ENCODE data around the gene TAS2R20. TPM values are rescaled to one million over a fixed set of nuclear protein-coding genes. Genes with fewer than 3 reads are reported as not detected.
"Not testable (repeated sequence)": the region's sequence is repeated elsewhere in the genome, so short reads cannot be mapped to it uniquely, and the experiment has no call there.

Gene TAS2R20
- total RNA-seq (1 to 10 TPM; 1.1 to 5.0 (median 2.5) TPM), polyA plus RNA-seq (under 1 TPM; 0.39 to 0.70 TPM)
- long read RNA-seq, donor 1: 0 reads
- long read RNA-seq, donor 2: 0 reads
- long read RNA-seq, donor 3: 0 reads

- no peaks in the 10 kb centered on the region for H3K27me3 ChIP-seq
- H3K4me3 ChIP-seq: no peak within 1 kb of the TSS
- no peaks in the 10 kb centered on the region for H3K9me3 ChIP-seq
- no peak within 1 kb of the TSS for H3K27ac ChIP-seq
- no peaks in the 10 kb centered on the region for H3K4me1 ChIP-seq (ENCODE audit: insufficient read depth)
- intact Hi-C loops (cut with DNase I): no loop called here
- H3K36me3 ChIP-seq: no peaks in the 10 kb centered on the region
- no peak for DNase-seq
- no peak for TF ChIP-seq CTCF (IDR thresholded peaks at IDR 0.05)
- TF ChIP-seq POLR2A (IDR thresholded peaks at IDR 0.05): no peak
Measured at GRCh38 chr12:10998204-10998603, at the start of gene TAS2R20. TAS2R20 (minus strand) TSS chr12:10998304; CDS start chr12:10997875, 429 bp downstream.

- DNase-seq; H3K9me3 ChIP-seq; intact Hi-C loops (cut with DNase I); H3K4me3 ChIP-seq; H3K27ac ChIP-seq; H3K36me3 ChIP-seq; H3K4me1 ChIP-seq (ENCODE audit: insufficient read depth); H3K27me3 ChIP-seq: not testable (repeated sequence)
- 82 to 96% (median 95%) methylated on average over 2 of the region's 2 CpGs for WGBS, 3 donors
Measured at GRCh38 chr12:11041366-11041765, 43.3 kb upstream of the TAS2R20 start.

GRCh38 chr12:11040162-11040561, 42.1 kb upstream of the TAS2R20 start:
- TF ChIP-seq CTCF (IDR thresholded peaks at IDR 0.05): no peak
- TF ChIP-seq POLR2A (IDR thresholded peaks at IDR 0.05): no peak
- TF ChIP-seq EP300 (IDR thresholded peaks at IDR 0.05): no peak
- Histone ChIP-seq H3K27ac (no peak overlapping the region), H3K4me3 (no peak overlapping the region), H3K36me3 (no peaks in the 10 kb centered on the region), H3K27me3 (no peaks in the 10 kb centered on the region), H3K9me3 (no peaks in the 10 kb centered on the region), H3K4me1 (ENCODE audit: insufficient read depth) (no peaks in the 10 kb centered on the region)
- intact Hi-C loops (cut with DNase I): no loop called here
- no peak for DNase-seq
- WGBS, 3 donors: 84 to 98% (median 84%) methylated on average over 1 of the region's 1 CpG

GRCh38 chr12:11039171-11039570, 41.1 kb upstream of the TAS2R20 start:
- Histone ChIP-seq H3K36me3 (no peaks in the 10 kb centered on the region), H3K4me3 (no peak overlapping the region), H3K9me3 (no peaks in the 10 kb centered on the region), H3K4me1 (ENCODE audit: insufficient read depth) (no peaks in the 10 kb centered on the region), H3K27ac (no peak overlapping the region), H3K27me3 (no peaks in the 10 kb centered on the region)
- intact Hi-C loops (cut with DNase I): no loop called here
- TF ChIP-seq CTCF (IDR thresholded peaks at IDR 0.05): no peak
- no peak for TF ChIP-seq POLR2A (IDR thresholded peaks at IDR 0.05)
- no peak for TF ChIP-seq EP300 (IDR thresholded peaks at IDR 0.05)
- DNase-seq: no peak
- WGBS, 3 donors: 55 to 73% (median 59%) methylated on average over 3 of the region's 3 CpGs

- H3K36me3 ChIP-seq; H3K9me3 ChIP-seq; intact Hi-C loops (cut with DNase I); H3K27ac ChIP-seq; H3K4me3 ChIP-seq; H3K4me1 ChIP-seq (ENCODE audit: insufficient read depth); H3K27me3 ChIP-seq; DNase-seq: not testable (repeated sequence)
- 100% methylated on average over 1 of the region's 3 CpGs for WGBS, 3 donors
Measured at GRCh38 chr12:11033959-11034358, 35.9 kb upstream of the TAS2R20 start.

- H3K27me3 ChIP-seq: peaks cover 2% of the 10 kb centered on the region
- no peak for DNase-seq
- no peaks in the 10 kb centered on the region for H3K4me1 ChIP-seq (ENCODE audit: insufficient read depth)
- no peaks in the 10 kb centered on the region for H3K9me3 ChIP-seq
- no peak within 1 kb of the TSS for H3K27ac ChIP-seq
- no peaks in the 10 kb centered on the region for H3K36me3 ChIP-seq
- 95 to 98% (median 97%) methylated on average over 6 of the region's 6 CpGs for WGBS, 3 donors
- TF ChIP-seq POLR2A (IDR thresholded peaks at IDR 0.05) (no peak), CTCF (IDR thresholded peaks at IDR 0.05) (no peak), EP300 (IDR thresholded peaks at IDR 0.05) (no peak)
- no peak within 1 kb of the TSS for H3K4me3 ChIP-seq
- intact Hi-C loops (cut with DNase I): no loop called here
Measured at GRCh38 chr12:11031307-11031706, 33.2 kb upstream of the TAS2R20 start, which contains the start of gene TAS2R31. TAS2R31 (minus strand) TSS chr12:11031407; CDS start chr12:11031335, 72 bp downstream.
